ENCODE measurements around the gene SLMAP.

Gene SLMAP

DNA sequence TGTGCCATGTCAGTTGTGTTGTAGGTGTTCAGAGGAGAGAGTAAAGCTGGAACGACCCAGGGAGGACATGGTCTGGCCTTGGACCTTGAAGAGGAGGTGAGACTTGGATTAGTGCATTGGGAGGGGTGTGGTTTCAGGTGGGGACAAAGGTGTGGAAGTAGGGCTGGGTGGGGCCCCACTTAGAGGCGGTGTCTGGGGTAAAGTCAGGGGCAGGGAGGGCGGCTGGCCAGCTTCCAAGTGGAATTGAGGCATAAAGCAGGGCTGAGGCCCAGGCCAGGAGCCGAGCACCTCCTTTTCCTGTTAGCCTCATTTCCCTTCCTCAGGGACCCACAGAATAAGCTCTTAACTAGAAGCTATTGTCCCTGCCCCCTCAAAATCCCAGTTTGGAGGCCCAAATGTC, 215.9 kb downstream of the SLMAP start:
- no peak for DNase-seq

DNA sequence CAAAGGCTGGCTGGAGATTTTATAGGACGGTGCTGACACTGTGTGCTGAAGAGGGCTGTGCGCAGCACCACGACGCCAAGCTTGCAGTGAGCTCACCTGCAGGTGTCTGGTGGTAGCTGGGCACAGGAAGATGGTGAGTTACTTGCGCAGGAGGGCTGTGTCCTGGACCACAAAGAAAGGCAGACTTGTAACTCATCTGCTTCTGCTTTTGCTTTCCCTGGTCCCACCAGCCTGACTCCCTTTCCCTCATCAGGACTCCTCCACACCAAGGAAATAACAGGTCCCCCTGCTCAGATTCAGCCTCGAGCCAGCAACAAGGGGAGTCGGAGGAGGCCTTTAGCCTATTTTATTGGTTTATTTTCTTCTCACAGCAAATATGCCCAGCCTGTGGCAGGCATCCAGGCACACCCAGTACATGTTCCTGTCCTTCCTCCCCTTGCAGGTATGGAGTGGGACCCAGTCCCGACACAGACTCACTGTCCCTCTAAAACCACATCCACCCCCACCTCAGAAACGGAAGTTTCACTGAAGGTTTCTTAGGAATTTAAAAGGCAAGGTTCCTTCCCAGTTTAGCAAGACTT, 216.5 kb downstream of the SLMAP start:
- DNase-seq: no peak

DNA sequence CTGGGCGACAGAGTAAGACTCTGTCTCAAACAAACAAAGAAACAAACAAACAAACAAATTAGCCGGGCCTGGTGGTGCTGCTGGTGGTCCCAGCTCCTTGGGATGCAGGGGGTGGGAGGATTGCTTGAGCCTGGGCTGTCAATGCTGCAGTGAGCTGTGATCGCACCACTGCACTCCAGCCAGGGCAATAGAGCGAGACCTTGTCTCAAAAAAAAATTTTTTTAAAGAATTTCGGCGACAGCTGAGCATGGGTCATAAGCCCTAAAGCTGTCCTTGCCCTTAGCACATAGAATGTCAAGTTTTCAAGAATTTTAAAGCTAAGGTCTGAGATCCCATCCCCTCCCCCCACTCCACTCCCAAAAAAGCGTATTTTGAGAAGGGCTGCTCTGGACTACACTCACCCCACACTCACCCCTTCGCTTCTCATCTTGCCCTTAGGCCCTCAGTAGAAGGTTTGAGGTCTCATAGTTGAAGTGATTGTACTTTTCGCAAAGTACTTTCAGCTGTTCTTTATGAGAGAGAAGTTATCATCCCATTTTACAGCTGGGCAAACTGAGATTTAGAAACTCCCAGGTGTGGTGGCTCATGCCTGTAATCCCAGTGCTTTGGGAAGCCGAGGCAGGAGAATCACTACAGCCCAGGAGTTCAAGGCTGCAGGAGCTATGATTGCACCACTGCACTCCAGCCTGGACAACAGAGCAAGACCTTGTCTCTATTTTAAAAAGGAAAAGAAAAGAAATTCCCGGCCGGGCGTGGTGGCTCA, 217.8 kb downstream of the SLMAP start:
- no peak for DNase-seq

DNA sequence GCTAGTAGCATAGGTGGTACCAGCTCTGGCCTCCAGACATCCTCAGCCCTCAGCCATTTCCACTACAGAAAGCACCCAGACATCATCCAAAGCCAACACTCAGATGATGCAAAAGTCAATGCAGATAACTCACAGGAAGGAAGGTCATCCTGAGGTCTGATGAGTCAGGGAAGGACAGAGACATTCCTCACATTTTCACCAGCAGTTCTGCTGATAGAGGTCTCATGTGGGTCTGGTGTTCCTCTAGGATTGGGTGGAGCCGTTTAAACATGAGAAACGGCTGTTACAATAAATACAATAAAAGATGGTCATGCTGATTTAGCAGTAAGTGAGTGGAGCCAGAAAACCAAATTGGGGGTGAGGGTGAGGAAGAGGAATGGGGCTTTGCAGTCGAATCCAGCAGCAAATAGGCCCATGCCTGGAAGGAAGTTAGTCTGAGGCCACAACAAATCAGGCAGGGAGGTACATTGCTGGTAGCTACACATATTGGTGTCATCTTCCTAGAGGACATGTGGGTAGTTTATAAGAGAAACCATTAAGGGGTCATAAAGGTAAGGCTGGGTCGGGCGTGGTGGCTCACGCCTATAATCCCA, 218.8 kb downstream of the SLMAP start:
- no peak for DNase-seq

DNA sequence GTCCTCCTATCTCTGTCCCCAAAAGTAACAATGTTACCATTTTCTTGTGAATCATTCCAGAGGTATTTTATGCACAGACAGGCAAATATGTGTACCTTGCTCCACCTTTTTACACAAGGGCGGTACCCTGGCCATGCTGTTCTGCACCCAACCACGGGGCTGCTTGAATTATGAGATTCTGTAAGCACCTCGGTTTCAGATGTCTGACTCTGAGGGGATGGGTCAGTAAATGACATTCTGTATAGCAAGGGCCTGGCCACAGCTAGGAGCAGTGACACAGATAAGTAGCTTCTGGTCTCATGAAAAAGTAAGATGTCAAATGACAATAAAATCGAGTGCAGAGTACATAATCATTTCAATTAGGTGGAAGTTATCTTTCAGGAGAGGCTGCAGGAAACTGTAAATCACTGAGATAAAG, 221.7 kb downstream of the SLMAP start:
- no peak for DNase-seq

DNA sequence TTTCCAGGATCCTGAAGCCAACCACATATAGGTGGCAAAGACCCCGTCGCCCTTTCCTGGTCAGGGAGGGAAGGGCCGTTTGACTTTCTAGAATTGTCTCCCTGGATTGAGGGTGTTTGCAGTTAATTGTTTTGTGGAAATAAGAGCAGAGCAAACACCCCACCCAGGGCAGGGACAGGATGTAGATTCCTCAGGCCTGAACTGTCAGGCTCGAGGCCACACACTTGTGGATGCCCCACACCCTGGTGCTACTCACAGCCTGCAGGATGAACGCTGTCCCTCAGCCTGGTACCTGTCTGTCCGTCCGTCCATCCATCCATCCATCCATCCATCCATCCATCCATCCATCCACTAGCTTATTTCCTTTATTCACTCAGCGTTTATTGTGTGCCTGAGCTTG, 222.2 kb downstream of the SLMAP start:
- no peak for DNase-seq
